GM12878 (cell line): ENCODE results near the gene LYPD8. TPM values are rescaled to one million over a fixed set of nuclear protein-coding genes. Genes with fewer than 3 reads are reported as not detected.

Experiments used
- ATF7 ChIP-seq: fragments of 450-650 bp; IDR thresholded peaks from 2 replicates; pipeline ENCODE4 v1.6.1; 2016; ENCODE audit warnings: low read depth, mild to moderate bottlenecking
- BCL11A ChIP-seq: IDR thresholded peaks from 2 replicates; pipeline ENCODE4 v1.6.1; 2011; ENCODE audit warnings: low read depth, low read length
- CTCF ChIP-seq, 3 experiments: IDR thresholded peaks in 2 of 3; conservative IDR thresholded peaks in 1 of 3; 2 replicates each; pipeline ENCODE4 v1.5.1; 2011; ENCODE audit warnings: low read depth in 3 of 3, low read length in 3 of 3, mild to moderate bottlenecking in 3 of 3, control low read depth in 2 of 3, moderate library complexity in 2 of 3, inconsistent platforms in 1 of 3, mixed read lengths in 1 of 3; ENCODE audit not compliant: control insufficient read depth in 2 of 3, insufficient read depth in 1 of 3; ENCODE audit errors: extremely low read depth in 1 of 3
- DPF2 ChIP-seq: fragments of 450-650 bp; IDR thresholded peaks from 2 replicates; pipeline ENCODE4 v1.6.1; 2017; ENCODE audit warnings: mild to moderate bottlenecking
- IRF3 ChIP-seq: fragments of 450-650 bp; IDR thresholded peaks from 2 replicates; pipeline ENCODE4 v1.6.1; 2014; ENCODE audit warnings: mild to moderate bottlenecking
- MEF2A ChIP-seq: IDR thresholded peaks from 2 replicates; pipeline ENCODE4 v1.6.1; 2011; ENCODE audit warnings: low read depth, mild to moderate bottlenecking, low read length, moderate library complexity; ENCODE audit not compliant: insufficient read depth
- MEF2B ChIP-seq: fragments of 450-650 bp; IDR thresholded peaks from 2 replicates; pipeline ENCODE4 v1.6.1; 2018; ENCODE audit warnings: mild to moderate bottlenecking, moderate library complexity; ENCODE audit not compliant: partially characterized antibody, poor library complexity, severe bottlenecking
- MXI1 ChIP-seq: fragments of 150-350 bp; IDR thresholded peaks from 2 replicates; pipeline ENCODE4 v1.6.1; 2011; ENCODE audit warnings: low read depth, mild to moderate bottlenecking, inconsistent platforms, low read length, improper control_type of control experiment
- MYB ChIP-seq: fragments of 150-350 bp; IDR thresholded peaks from 2 replicates; pipeline ENCODE4 v1.6.1; 2014; ENCODE audit warnings: mild to moderate bottlenecking, low read depth, low read length, borderline replicate concordance
- NFYA ChIP-seq: IDR thresholded peaks from 2 replicates; pipeline ENCODE4 v1.6.1; 2011; ENCODE audit warnings: low read depth, mild to moderate bottlenecking, low read length, improper control_type of control experiment, borderline replicate concordance
- PKNOX1 ChIP-seq: fragments of 450-650 bp; IDR thresholded peaks from 2 replicates; pipeline ENCODE4 v1.6.1; 2016; ENCODE audit warnings: mild to moderate bottlenecking
- RAD21 ChIP-seq: IDR thresholded peaks from 2 replicates; pipeline ENCODE4 v1.6.1; 2011; ENCODE audit warnings: mild to moderate bottlenecking, low read depth, low read length, moderate library complexity; ENCODE audit not compliant: insufficient read depth
- RFX5 ChIP-seq: IDR thresholded peaks from 2 replicates; pipeline ENCODE4 v1.6.1; 2011; ENCODE audit warnings: low read depth, low read length, improper control_type of control experiment
- WRNIP1 ChIP-seq: IDR thresholded peaks from 2 replicates; pipeline ENCODE4 v1.6.1; 2011; ENCODE audit warnings: low read depth, low read length, improper control_type of control experiment, borderline replicate concordance
- YBX1 ChIP-seq: fragments of 450-650 bp; IDR thresholded peaks from 2 replicates; pipeline ENCODE4 v1.6.1; 2016; ENCODE audit warnings: antibody characterized with exemption
- ZBTB11 ChIP-seq: fragments of 450-650 bp; formaldehyde crosslinking; IDR thresholded peaks from 2 replicates; pipeline ENCODE4 v1.5.0; 2022; ENCODE audit warnings: mild to moderate bottlenecking, missing genetic modification characterization
- ZNF592 ChIP-seq: fragments of 450-650 bp; IDR thresholded peaks from 2 replicates; pipeline ENCODE4 v1.6.1; 2017; ENCODE audit warnings: mild to moderate bottlenecking, moderate library complexity
- polyA plus RNA-seq, 11 experiments: library from polyadenylated mRNA; depleted of rRNA in 4 of 11; unstranded in 6 of 11; stranded (reverse) in 5 of 11; fragments of >200 nt; fragmentation: Nextera tagmentation in 4 of 11; fragmentation: Illumina TruSeq in 1 of 11; extraction: Ambion mirVana in 4 of 11; extraction: Trizol in 1 of 11; gene quantifications; 1 replicate in 1 of 11; 2 replicates in 10 of 11; pipeline versions ENCODE4 v1.2.1 to v1.2.3, GENCODE V29; 2011 to 2016; ENCODE audit warnings: inconsistent platforms in 2 of 11, missing spikeins in 2 of 11, low read depth in 1 of 11
- total RNA-seq, 4 experiments: library from RNA; depleted of rRNA in 3 of 4; stranded (reverse); fragments of >200 nt in 3 of 4; fragmentation: Illumina TruSeq in 1 of 4; extraction: Trizol in 1 of 4; gene quantifications; 2 replicates each; pipeline versions ENCODE4 v1.2.1 to v1.2.3, GENCODE V29; 2013 to 2021

The LYPD8 gene
- total and polyA plus RNA-seq, 10 of the 15 experiments (the other 5 are each of a cell fraction or from before 2014, with no cell fraction given), result 0.13 to 0.40 (median 0.18) TPM; not detected in 7

GRCh38 chr1:248696261-248696660, 59.3 kb downstream of the LYPD8 start (continued):
- no peak for TF ChIP-seq PKNOX1
- no peak for TF ChIP-seq MYB
- TF ChIP-seq RAD21, result peak; percentile 55
- TF ChIP-seq WRNIP1, result no peak
- no peak for TF ChIP-seq BCL11A
- TF ChIP-seq MEF2A, result no peak
- TF ChIP-seq NFYA, result no peak
- no peak for TF ChIP-seq MXI1
- TF ChIP-seq ZNF592, result no peak
- TF ChIP-seq CTCF (IDR thresholded peaks at IDR 0.05 in 2 of 3, conservative IDR thresholded peaks at IDR 0.05 in 1 of 3; ENCODE audit: control insufficient read depth in 2 of 3, extremely low read depth in 1 of 3, insufficient read depth in 1 of 3, low read depth in 3 of 3, low read length in 3 of 3), result peak; percentile 27 to 63 (median 35); a peak in 4 of 6 replicates
- TF ChIP-seq ZBTB11 (CRISPR knock-in tag), result no peak
- no peak for TF ChIP-seq YBX1
- TF ChIP-seq ATF7, result no peak
- TF ChIP-seq MEF2B, result no peak
- TF ChIP-seq DPF2, result no peak
- no peak for TF ChIP-seq IRF3
- TF ChIP-seq RFX5, result no peak
